Activated CD8-positive, alpha-beta T cell treated with anti-CD3 and anti-CD28 coated beads for 36 hours (primary cell): ENCODE results near the gene ACAD9. TPM values are rescaled to one million over a fixed set of nuclear protein-coding genes. Genes with fewer than 3 reads are reported as not detected.

Experiments used
- ATAC-seq: fragments of 200-7000 bp; cut with Tn5 transposase; one replicate; pipeline ENCODE4 v1.10.0; 2021; ENCODE audit warnings: mild to moderate bottlenecking, moderate library complexity
- CTCF ChIA-PET: fragments of 350-600 bp; sonication (Branson Sonifier 250); formaldehyde crosslinking; loops from one replicate; lab custom pipeline; 2021; ENCODE audit warnings: antibody characterized with exemption; lab: Charles Lee
- POLR2A ChIA-PET: fragments of 350-600 bp; sonication (Branson Sonifier 250); formaldehyde crosslinking; loops from one replicate; lab custom pipeline; 2021; ENCODE audit warnings: antibody characterized with exemption; lab: Charles Lee
- DNase-seq: peaks from one replicate; pipeline ENCODE4 v3.0.0-alpha.2; 2020
- H3K27ac Mint-ChIP-seq: one replicate; pipeline ENCODE4 v1.8.0; 2021; ENCODE audit warnings: mild to moderate bottlenecking, mixed read lengths
- H3K27me3 Mint-ChIP-seq: one replicate; pipeline ENCODE4 v1.8.0; 2021; ENCODE audit warnings: mixed read lengths
- H3K36me3 Mint-ChIP-seq: one replicate; pipeline ENCODE4 v1.8.0; 2021; ENCODE audit warnings: low read depth, mixed read lengths
- H3K4me1 Mint-ChIP-seq: one replicate; pipeline ENCODE4 v1.8.0; 2021; ENCODE audit warnings: low read depth, mixed read lengths
- H3K4me3 Mint-ChIP-seq: one replicate; pipeline ENCODE4 v1.8.0; 2021; ENCODE audit warnings: mild to moderate bottlenecking, moderate library complexity, mixed read lengths
- H3K9me3 Mint-ChIP-seq: one replicate; pipeline ENCODE4 v1.8.0; 2021; ENCODE audit warnings: mixed read lengths
- CTCF ChIP-seq: fragments of 200-600 bp; IDR thresholded peaks from one replicate; pipeline ENCODE4 v1.8.0; 2022; ENCODE audit warnings: antibody characterized with exemption, mild to moderate bottlenecking
- intact Hi-C: fragments of 100-400 bp; cut with micrococcal nuclease; formaldehyde crosslinking; loops from one replicate; pipeline ENCODE4 v1.10.0; 2022
- total RNA-seq, 2 experiments: library from RNA; stranded (reverse); gene quantifications; one replicate each; pipeline ENCODE4 v1.2.3, GENCODE V29; 2021

The ACAD9 gene
- total RNA-seq, 2 experiments from 2014 or later = 50.1 to 50.5 TPM

GRCh38 chr3:128908951-128909350, 29.5 kb downstream of the ACAD9 start:
- H3K4me3 Mint-ChIP-seq = no peak overlapping the region
- intact Hi-C loops = no loop called here
- ChIA-PET POLR2A (interaction anchor here (0.5 to 1.7 kb wide), 4 partner anchors 10 to 227 kb away, joined by 3 to 5 read pairs (median 4); no protein-coding TSS in a partner anchor), CTCF (interaction anchor here (0.9 to 2.5 kb wide), 2 partner anchors 33 to 61 kb away, joined by 3 to 6 read pairs; no protein-coding TSS in a partner anchor)
- no peaks in the 10 kb centered on the region for H3K9me3 Mint-ChIP-seq
- ATAC-seq = no peak
- no peak overlapping the region for H3K27ac Mint-ChIP-seq
- no peaks in the 10 kb centered on the region for H3K27me3 Mint-ChIP-seq
- H3K4me1 Mint-ChIP-seq = no peaks in the 10 kb centered on the region
- DNase-seq = no peak
- no peak for TF ChIP-seq CTCF
- peaks cover 34% of the 10 kb centered on the region for H3K36me3 Mint-ChIP-seq

- no peaks in the 10 kb centered on the region for H3K27me3 Mint-ChIP-seq
- peaks cover 30% of the 10 kb centered on the region for H3K36me3 Mint-ChIP-seq
- H3K9me3 Mint-ChIP-seq = no peaks in the 10 kb centered on the region
- TF ChIP-seq CTCF = no peak
- no peak for DNase-seq
- no peak overlapping the region for H3K4me3 Mint-ChIP-seq
- CTCF ChIA-PET = interaction anchor here (1.2 kb wide), 1 partner anchor 33 kb away, joined by 3 read pairs; no protein-coding TSS in a partner anchor
- H3K27ac Mint-ChIP-seq = no peak overlapping the region
- POLR2A ChIA-PET = interaction anchor here (1.1 kb wide), 1 partner anchor 11 kb away, joined by 4 read pairs; no protein-coding TSS in a partner anchor
- intact Hi-C loops = no loop called here
- ATAC-seq = no peak
- H3K4me1 Mint-ChIP-seq = no peaks in the 10 kb centered on the region
These were observed 30.6 kb downstream of the ACAD9 start for GRCh38 chr3:128910006-128910405.

GRCh38 chr3:128911911-128912310, 32.5 kb downstream of the ACAD9 start:
- Mint-ChIP-seq H3K36me3 (peaks cover 35% of the 10 kb centered on the region), H3K4me3 (no peak overlapping the region), H3K9me3 (no peaks in the 10 kb centered on the region), H3K27me3 (no peaks in the 10 kb centered on the region), H3K27ac (no peak overlapping the region), H3K4me1 (no peaks in the 10 kb centered on the region)
- ChIA-PET POLR2A (no interaction called here), CTCF (no interaction called here)
- intact Hi-C loops = no loop called here
- DNase-seq (no peak), ATAC-seq (no peak)
- TF ChIP-seq CTCF = no peak

- CTCF ChIA-PET = interaction anchor here (0.9 to 1.0 kb wide), 2 partner anchors 69 to 297 kb away, joined by 3 read pairs; no protein-coding TSS in a partner anchor
- POLR2A ChIA-PET = interaction anchor here (1.0 kb wide), 1 partner anchor 234 kb away, joined by 3 read pairs; no protein-coding TSS in a partner anchor
These were observed 35.7 kb downstream of the ACAD9 start for GRCh38 chr3:128914966-128915645.

More at GRCh38 chr3:128914966-128915645, 35.7 kb downstream of the ACAD9 start:
- H3K27me3 Mint-ChIP-seq = no peaks in the 10 kb centered on the region
- H3K4me1 Mint-ChIP-seq = no peaks in the 10 kb centered on the region
- no peak overlapping the region for H3K27ac Mint-ChIP-seq
- DNase-seq (no peak), ATAC-seq (no peak)
- peaks cover 4% of the 10 kb centered on the region for H3K9me3 Mint-ChIP-seq
- intact Hi-C loops = no loop called here
- peaks cover 66% of the 10 kb centered on the region for H3K36me3 Mint-ChIP-seq
- H3K4me3 Mint-ChIP-seq = no peak overlapping the region
- TF ChIP-seq CTCF = no peak
